PC-9 (cell line): ENCODE measurements around the gene CLCA1. TPM values are rescaled to one million over a fixed set of nuclear protein-coding genes. Genes with fewer than 3 reads are reported as not detected.

Source experiments
- Bru-seq: library from RNA; stranded (reverse); fragments of 400-500 nt; gene quantifications from one replicate; lab custom pipeline; 2021; lab: Mats Ljungman, UMichigan
- BruChase-seq, 2 experiments: library from RNA; stranded (reverse); fragments of 400-500 nt; gene quantifications; one replicate each; lab custom pipeline; 2021; lab: Mats Ljungman, UMichigan
- BruUV-seq: library from RNA; stranded (reverse); fragments of 400-500 nt; replicated peaks from 2 replicates; lab custom pipeline; 2021; lab: Mats Ljungman, UMichigan
- CTCF ChIA-PET: fragments of 300-600 bp; sonication (Branson Sonifier 250); formaldehyde crosslinking; loops from one replicate; lab custom pipeline; 2022; ENCODE audit warnings: antibody characterized with exemption; lab: Charles Lee
- POLR2A ChIA-PET: fragments of 300-600 bp; sonication (Branson Sonifier 250); formaldehyde crosslinking; loops from one replicate; lab custom pipeline; 2022; ENCODE audit warnings: antibody characterized with exemption; ENCODE audit not compliant: unreplicated experiment; lab: Charles Lee
- DNase-seq, 2 experiments: peaks; one replicate each; pipeline versions ENCODE4 v3.0.0 to v3.0.0-alpha.2; 2015 to 2022; ENCODE audit warnings: mixed read lengths in 1 of 2
- H2AFZ ChIP-seq: fragments of 200-600 bp; sonication (generic); 2 replicates; pipeline ENCODE4 v1.8.1; 2017; ENCODE audit warnings: antibody characterized with exemption
- H3F3A ChIP-seq: fragments of 200-600 bp; sonication (generic); 2 replicates; pipeline ENCODE4 v1.8.1; 2017; ENCODE audit warnings: antibody characterized with exemption, mild to moderate bottlenecking, low read depth; ENCODE audit not compliant: insufficient read depth
- H3K27ac ChIP-seq: fragments of 200-600 bp; sonication (generic); 2 replicates; pipeline ENCODE4 v1.6.1; 2016; ENCODE audit warnings: mixed run types
- H3K27me3 ChIP-seq: fragments of 200-600 bp; sonication (generic); 2 replicates; pipeline ENCODE4 v1.6.1; 2016; ENCODE audit warnings: low read depth, mixed run types; ENCODE audit not compliant: insufficient read depth
- H3K36me3 ChIP-seq: fragments of 200-600 bp; sonication (generic); 2 replicates; pipeline ENCODE4 v1.6.1; 2016; ENCODE audit warnings: low read depth, mixed run types
- H3K4me1 ChIP-seq: fragments of 200-600 bp; sonication (generic); replicated peaks from 2 replicates; pipeline ENCODE4 v1.6.1; 2016; ENCODE audit warnings: mixed run types; ENCODE audit not compliant: insufficient read depth
- H3K4me2 ChIP-seq: fragments of 200-600 bp; sonication (generic); 2 replicates; pipeline ENCODE4 v1.6.1; 2017; ENCODE audit warnings: mixed run types
- H3K4me3 ChIP-seq: fragments of 200-600 bp; sonication (generic); 2 replicates; pipeline ENCODE4 v1.6.1; 2016; ENCODE audit warnings: mixed run types
- H3K79me2 ChIP-seq: fragments of 200-600 bp; sonication (generic); 2 replicates; pipeline ENCODE4 v1.6.1; 2017; ENCODE audit warnings: low read depth, mixed run types
- H3K9me2 ChIP-seq: fragments of 200-600 bp; sonication (generic); 2 replicates; pipeline ENCODE4 v1.8.1; 2017; ENCODE audit warnings: mild to moderate bottlenecking; ENCODE audit not compliant: insufficient read depth
- H3K9me3 ChIP-seq: fragments of 200-600 bp; sonication (generic); 2 replicates; pipeline ENCODE4 v1.8.1; 2016; ENCODE audit warnings: low read depth; ENCODE audit not compliant: insufficient read depth
- H4K20me1 ChIP-seq: fragments of 200-600 bp; sonication (generic); 2 replicates; pipeline ENCODE4 v1.8.1; 2017; ENCODE audit not compliant: insufficient read depth
- EZH2 ChIP-seq: fragments of 200-600 bp; sonication (generic); IDR thresholded peaks from 2 replicates; pipeline ENCODE4 v1.8.0; 2017; ENCODE audit warnings: antibody characterized with exemption, low read depth
- intact Hi-C: fragments of 100-400 bp; cut with micrococcal nuclease; formaldehyde crosslinking; loops from one replicate; pipeline ENCODE4 v1.10.0; 2022; ENCODE audit not compliant: unreplicated experiment
- long read RNA-seq: library from polyadenylated mRNA; stranded (forward); transcript quantifications from one replicate; pipeline ENCODE4 v2.0.0, GENCODE V29; 2022
- total RNA-seq: library from RNA; stranded (reverse); gene quantifications from 2 replicates; pipeline ENCODE4 v1.2.3, GENCODE V29; 2021
- TF ChIP-seq, protein P1 (sequence below): fragments of 200-600 bp; sonication (generic); conservative IDR thresholded peaks from 2 replicates; pipeline ENCODE4 v1.6.1; 2017; ENCODE audit warnings: mixed run types, antibody characterized with exemption, mild to moderate bottlenecking, moderate library complexity

The CLCA1 gene
- total RNA-seq: not detected in 2 replicates
- Bru-seq, nascent RNA: percentile 3 among the genes with signal in this experiment
- BruChase-seq, experiment 1, labeled RNA remaining after a 2-hour chase: not detected
- not detected for BruChase-seq, experiment 2, labeled RNA remaining after a 6-hour chase
- long read RNA-seq: 0 reads

- H3K27ac ChIP-seq: no peak within 1 kb of the TSS
- no TSS peak for BruUV-seq
- TF ChIP-seq EZH2: no peak
- TF ChIP-seq, protein P1, sequence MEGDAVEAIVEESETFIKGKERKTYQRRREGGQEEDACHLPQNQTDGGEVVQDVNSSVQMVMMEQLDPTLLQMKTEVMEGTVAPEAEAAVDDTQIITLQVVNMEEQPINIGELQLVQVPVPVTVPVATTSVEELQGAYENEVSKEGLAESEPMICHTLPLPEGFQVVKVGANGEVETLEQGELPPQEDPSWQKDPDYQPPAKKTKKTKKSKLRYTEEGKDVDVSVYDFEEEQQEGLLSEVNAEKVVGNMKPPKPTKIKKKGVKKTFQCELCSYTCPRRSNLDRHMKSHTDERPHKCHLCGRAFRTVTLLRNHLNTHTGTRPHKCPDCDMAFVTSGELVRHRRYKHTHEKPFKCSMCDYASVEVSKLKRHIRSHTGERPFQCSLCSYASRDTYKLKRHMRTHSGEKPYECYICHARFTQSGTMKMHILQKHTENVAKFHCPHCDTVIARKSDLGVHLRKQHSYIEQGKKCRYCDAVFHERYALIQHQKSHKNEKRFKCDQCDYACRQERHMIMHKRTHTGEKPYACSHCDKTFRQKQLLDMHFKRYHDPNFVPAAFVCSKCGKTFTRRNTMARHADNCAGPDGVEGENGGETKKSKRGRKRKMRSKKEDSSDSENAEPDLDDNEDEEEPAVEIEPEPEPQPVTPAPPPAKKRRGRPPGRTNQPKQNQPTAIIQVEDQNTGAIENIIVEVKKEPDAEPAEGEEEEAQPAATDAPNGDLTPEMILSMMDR: no peak
- no peaks in the 10 kb centered on the region for H4K20me1 ChIP-seq
- intact Hi-C loops: no loop called here
- POLR2A ChIA-PET: interaction anchor here (0.7 kb wide), 1 partner anchor 107 kb away, joined by 3 read pairs; no protein-coding TSS in a partner anchor
- H3K36me3 ChIP-seq: no peaks in the 10 kb centered on the region
- H3K4me1 ChIP-seq: no peaks in the 10 kb centered on the region
- no peaks in the 10 kb centered on the region for H3K9me2 ChIP-seq
- H3K9me3 ChIP-seq: no peaks in the 10 kb centered on the region
- H2AFZ ChIP-seq: no peak within 1 kb of the TSS
- H3K79me2 ChIP-seq: no peaks in the 10 kb centered on the region
- CTCF ChIA-PET: no interaction called here
- no peaks in the 10 kb centered on the region for H3F3A ChIP-seq
- no peak within 1 kb of the TSS for H3K4me2 ChIP-seq
- no peaks in the 10 kb centered on the region for H3K27me3 ChIP-seq
- no peak within 1 kb of the TSS for H3K4me3 ChIP-seq
- DNase-seq: no peak
Observed at GRCh38 chr1:86468501-86468977, at the start of gene CLCA1. CLCA1 (plus strand) TSS chr1:86468927; CDS start chr1:86468972, 45 bp downstream.

- H3K27me3 ChIP-seq: no peaks in the 10 kb centered on the region
- H3K9me3 ChIP-seq: no peaks in the 10 kb centered on the region
- H3K4me3 ChIP-seq: no peak overlapping the region
- H3K9me2 ChIP-seq: no peaks in the 10 kb centered on the region; the same call in 1 of the 2 replicates
- TF ChIP-seq, protein P1: peak; percentile 85
- no peak for TF ChIP-seq EZH2
- no peaks in the 10 kb centered on the region for H4K20me1 ChIP-seq
- peak overlapping the region; percentile 66; the same call in 1 of the 2 replicates for H2AFZ ChIP-seq
- intact Hi-C loops: loop anchor here (1.0 to 2.0 kb wide), 3 partner anchors 39 to 83 kb away; no protein-coding TSS in a partner anchor
- peak overlapping the region; percentile 39; the same call in 1 of the 2 replicates for H3K4me2 ChIP-seq
- peak; percentile 55 to 62 for DNase-seq
- peaks cover 36% of the 10 kb centered on the region for H3K4me1 ChIP-seq
- no peak overlapping the region for H3K27ac ChIP-seq
- POLR2A ChIA-PET: no interaction called here
- no peaks in the 10 kb centered on the region for H3F3A ChIP-seq
- H3K36me3 ChIP-seq: no peaks in the 10 kb centered on the region
- no TSS peak for BruUV-seq
- CTCF ChIA-PET: no interaction called here
- H3K79me2 ChIP-seq: no peaks in the 10 kb centered on the region
Observed at GRCh38 chr1:86419277-86419903, 49.3 kb upstream of the CLCA1 start.

GRCh38 chr1:86421601-86422280 is 47.0 kb upstream of the CLCA1 start:
- H3K79me2 ChIP-seq: no peaks in the 10 kb centered on the region
- H2AFZ ChIP-seq: no peak overlapping the region; the same call in 1 of the 2 replicates
- peak in 1 of 2 experiments; percentile 11 for DNase-seq
- no peak overlapping the region for H3K4me3 ChIP-seq
- ChIA-PET CTCF (interaction anchor here (0.6 kb wide), 1 partner anchor 227 kb away, joined by 3 read pairs; no protein-coding TSS in a partner anchor), POLR2A (interaction anchor here (0.5 kb wide), 1 partner anchor 14 kb away, joined by 3 read pairs; no protein-coding TSS in a partner anchor)
- BruUV-seq: no TSS peak
- H3K27me3 ChIP-seq: no peaks in the 10 kb centered on the region
- H3K9me3 ChIP-seq: no peaks in the 10 kb centered on the region
- H3K9me2 ChIP-seq: no peaks in the 10 kb centered on the region; the same call in 1 of the 2 replicates
- intact Hi-C loops: no loop called here
- H3K4me2 ChIP-seq: no peak overlapping the region
- peaks cover 29% of the 10 kb centered on the region for H3K4me1 ChIP-seq
- no peaks in the 10 kb centered on the region for H3F3A ChIP-seq
- H4K20me1 ChIP-seq: no peaks in the 10 kb centered on the region
- H3K36me3 ChIP-seq: no peaks in the 10 kb centered on the region
- no peak overlapping the region; the same call in 1 of the 2 replicates for H3K27ac ChIP-seq
- TF ChIP-seq, protein P1: no peak
- TF ChIP-seq EZH2: no peak
